Caco-2 (cell line): ENCODE measurements around the gene DNER. TPM values are rescaled to one million over a fixed set of nuclear protein-coding genes. Genes with fewer than 3 reads are reported as not detected.

ENCODE experiments used
- BruUV-seq: library from RNA; stranded (reverse); fragments of 400-500 nt; replicated peaks from 2 replicates; lab custom pipeline; 2021; lab: Mats Ljungman, UMichigan
- CTCF ChIA-PET: fragments of 300-600 bp; sonication (Branson Sonifier 250); formaldehyde crosslinking; loops from one replicate; lab custom pipeline; 2022; ENCODE audit warnings: antibody characterized with exemption; lab: Charles Lee
- POLR2A ChIA-PET: fragments of 300-600 bp; sonication (Branson Sonifier 250); formaldehyde crosslinking; loops from one replicate; lab custom pipeline; 2022; ENCODE audit warnings: antibody characterized with exemption; lab: Charles Lee
- DNase-seq, 2 experiments: peaks; one replicate each; pipeline versions ENCODE4 v3.0.0 to v3.0.0-alpha.2; 2020 to 2022
- H3K27me3 ChIP-seq: replicated peaks from 2 replicates; pipeline ENCODE4 v1.6.0; 2011; ENCODE audit warnings: low read length; ENCODE audit not compliant: control insufficient read depth, insufficient read depth
- H3K36me3 ChIP-seq: 2 replicates; pipeline ENCODE4 v1.5.1; 2011; ENCODE audit warnings: low read length; ENCODE audit not compliant: control insufficient read depth, insufficient read depth
- H3K4me1 ChIP-seq: fragments of 250-450 bp; sonication (Bioruptor Pico); 2 replicates; pipeline ENCODE4 v1.5.1; 2020; ENCODE audit warnings: mild to moderate bottlenecking
- H3K4me3 ChIP-seq: 2 replicates; pipeline ENCODE4 v1.5.1; 2011; ENCODE audit warnings: low read depth, mild to moderate bottlenecking, control low read depth, low read length
- H3K9me3 ChIP-seq: fragments of 250-450 bp; sonication (Bioruptor Pico); 2 replicates; pipeline ENCODE4 v1.5.1; 2020; ENCODE audit warnings: mild to moderate bottlenecking, moderate library complexity
- H3K27ac Mint-ChIP-seq: one replicate; pipeline ENCODE4 v1.8.0; 2022; ENCODE audit warnings: mixed read lengths; ENCODE audit not compliant: unreplicated experiment
- H3K27me3 Mint-ChIP-seq: one replicate; pipeline ENCODE4 v1.8.0; 2022; ENCODE audit warnings: mixed read lengths; ENCODE audit not compliant: insufficient read depth, unreplicated experiment
- H3K36me3 Mint-ChIP-seq: one replicate; pipeline ENCODE4 v1.8.0; 2022; ENCODE audit warnings: mild to moderate bottlenecking, mixed read lengths; ENCODE audit not compliant: insufficient read depth, unreplicated experiment
- H3K4me1 Mint-ChIP-seq: one replicate; pipeline ENCODE4 v1.8.0; 2022; ENCODE audit warnings: low read depth, mixed read lengths; ENCODE audit not compliant: unreplicated experiment
- H3K4me3 Mint-ChIP-seq: one replicate; pipeline ENCODE4 v1.8.0; 2022; ENCODE audit warnings: mild to moderate bottlenecking, moderate library complexity, mixed read lengths; ENCODE audit not compliant: unreplicated experiment
- H3K9me3 Mint-ChIP-seq: one replicate; pipeline ENCODE4 v1.8.0; 2022; ENCODE audit warnings: mixed read lengths; ENCODE audit not compliant: unreplicated experiment
- CTCF ChIP-seq, 2 experiments: fragments of 200-600 bp in 1 of 2; IDR thresholded peaks; 1 replicate in 1 of 2; 2 replicates in 1 of 2; pipeline versions ENCODE4 v1.5.1 to v1.8.0; 2011 to 2022; ENCODE audit warnings: antibody characterized with exemption in 1 of 2, control low read depth in 1 of 2, inconsistent platforms in 1 of 2, low read depth in 1 of 2, low read length in 1 of 2, mild to moderate bottlenecking in 1 of 2, moderate library complexity in 1 of 2; ENCODE audit not compliant: insufficient read depth in 1 of 2, severe bottlenecking in 1 of 2, unreplicated experiment in 1 of 2
- intact Hi-C: fragments of 100-400 bp; cut with micrococcal nuclease; formaldehyde crosslinking; loops from one replicate; pipeline ENCODE4 v1.10.0; 2022; ENCODE audit not compliant: unreplicated experiment
- total RNA-seq: library from RNA; stranded (reverse); gene quantifications from 2 replicates; pipeline ENCODE4 v1.2.3, GENCODE V29; 2022

Gene DNER
- total RNA-seq, 1 experiment from 2014 or later: not detected

- no peaks in the 10 kb centered on the region for H3K36me3 Mint-ChIP-seq
- BruUV-seq: no TSS peak
- no peaks in the 10 kb centered on the region for H3K27me3 Mint-ChIP-seq
- no peak overlapping the region for H3K27ac Mint-ChIP-seq
- no peak overlapping the region for H3K4me3 ChIP-seq
- peaks cover 15% of the 10 kb centered on the region for H3K9me3 Mint-ChIP-seq
- no peak for DNase-seq
- no peak for TF ChIP-seq CTCF (IDR thresholded peaks at IDR 0.05; ENCODE audit: insufficient read depth in 1 of 2, low read depth in 1 of 2, low read length in 1 of 2, severe bottlenecking in 1 of 2, unreplicated experiment in 1 of 2)
- intact Hi-C loops: no loop called here
- 0 out of 2 replicates have a peak, but pooled peaks cover 8% of the 10 kb centered on the region for H3K9me3 ChIP-seq
- H3K4me1 ChIP-seq: no peaks in the 10 kb centered on the region
- H3K36me3 ChIP-seq: no peaks in the 10 kb centered on the region
- H3K4me1 Mint-ChIP-seq: no peaks in the 10 kb centered on the region
- H3K4me3 Mint-ChIP-seq: no peak overlapping the region
- H3K27me3 ChIP-seq: no peaks in the 10 kb centered on the region
- POLR2A ChIA-PET: no interaction called here
- CTCF ChIA-PET: no interaction called here
These were observed 25.9 kb upstream of the DNER start for GRCh38 chr2:229740279-229740678.

GRCh38 chr2:229738024-229738625 is 23.8 kb upstream of the DNER start:
- Mint-ChIP-seq H3K27ac (no peak overlapping the region), H3K36me3 (no peaks in the 10 kb centered on the region), H3K27me3 (no peaks in the 10 kb centered on the region), H3K9me3 (peaks cover 15% of the 10 kb centered on the region), H3K4me3 (no peak overlapping the region), H3K4me1 (peaks cover 12% of the 10 kb centered on the region)
- no peak for DNase-seq
- no peak for TF ChIP-seq CTCF (IDR thresholded peaks at IDR 0.05; ENCODE audit: insufficient read depth in 1 of 2, low read depth in 1 of 2, low read length in 1 of 2, severe bottlenecking in 1 of 2, unreplicated experiment in 1 of 2)
- no peaks in the 10 kb centered on the region for H3K27me3 ChIP-seq
- H3K4me3 ChIP-seq: no peak overlapping the region
- 0 out of 2 replicates have a peak, but pooled peaks cover 7% of the 10 kb centered on the region for H3K4me1 ChIP-seq
- H3K9me3 ChIP-seq: 0 out of 2 replicates have a peak, but pooled peaks cover 8% of the 10 kb centered on the region
- no peaks in the 10 kb centered on the region for H3K36me3 ChIP-seq
- intact Hi-C loops: no loop called here
- CTCF ChIA-PET: no interaction called here
- POLR2A ChIA-PET: no interaction called here
- BruUV-seq: no TSS peak

- ChIA-PET POLR2A (no interaction called here), CTCF (no interaction called here)
- intact Hi-C loops: no loop called here
- no peak for DNase-seq
- H3K4me1 Mint-ChIP-seq: peaks cover 17% of the 10 kb centered on the region
- Histone ChIP-seq H3K36me3 (no peaks in the 10 kb centered on the region), H3K9me3 (0 out of 2 replicates have a peak, but pooled peaks cover 8% of the 10 kb centered on the region), H3K4me1 (0 out of 2 replicates have a peak, but pooled peaks cover 7% of the 10 kb centered on the region), H3K4me3 (no peak overlapping the region), H3K27me3 (no peaks in the 10 kb centered on the region)
- no TSS peak for BruUV-seq
- peak overlapping the region; percentile 24 for H3K27ac Mint-ChIP-seq
- H3K9me3 Mint-ChIP-seq: peaks cover 15% of the 10 kb centered on the region
- H3K27me3 Mint-ChIP-seq: no peaks in the 10 kb centered on the region
- no peaks in the 10 kb centered on the region for H3K36me3 Mint-ChIP-seq
- no peak for TF ChIP-seq CTCF (IDR thresholded peaks at IDR 0.05; ENCODE audit: insufficient read depth in 1 of 2, low read depth in 1 of 2, low read length in 1 of 2, severe bottlenecking in 1 of 2, unreplicated experiment in 1 of 2)
- H3K4me3 Mint-ChIP-seq: no peak overlapping the region
These were observed 20.1 kb upstream of the DNER start for GRCh38 chr2:229734410-229734809.
